Calu3 (cell line): ENCODE results near the gene ACSL6. TPM values are rescaled to one million over a fixed set of nuclear protein-coding genes. Genes with fewer than 3 reads are reported as not detected.

ENCODE experiments used
- BruUV-seq: library from RNA; stranded (reverse); fragments of 400-500 nt; replicated peaks from 2 replicates; lab custom pipeline; 2021; lab: Mats Ljungman, UMichigan
- CTCF ChIA-PET: fragments of 300-600 bp; sonication (Branson Sonifier 250); formaldehyde crosslinking; loops from one replicate; lab custom pipeline; 2022; ENCODE audit warnings: antibody characterized with exemption; lab: Charles Lee
- DNase-seq: peaks from one replicate; pipeline ENCODE4 v3.0.0; 2022
- H3K27ac Mint-ChIP-seq: one replicate; pipeline ENCODE4 v1.8.0; 2022; ENCODE audit warnings: mixed read lengths; ENCODE audit not compliant: unreplicated experiment
- H3K27me3 Mint-ChIP-seq: one replicate; pipeline ENCODE4 v1.8.0; 2022; ENCODE audit warnings: mixed read lengths; ENCODE audit not compliant: unreplicated experiment
- H3K36me3 Mint-ChIP-seq: one replicate; pipeline ENCODE4 v1.8.0; 2022; ENCODE audit warnings: mild to moderate bottlenecking, moderate library complexity, mixed read lengths; ENCODE audit not compliant: insufficient read depth, unreplicated experiment
- H3K4me1 Mint-ChIP-seq: one replicate; pipeline ENCODE4 v1.8.0; 2022; ENCODE audit warnings: mild to moderate bottlenecking, low read depth, mixed read lengths; ENCODE audit not compliant: unreplicated experiment
- H3K4me3 Mint-ChIP-seq: one replicate; pipeline ENCODE4 v1.8.0; 2022; ENCODE audit warnings: mild to moderate bottlenecking, low read depth, moderate library complexity, mixed read lengths; ENCODE audit not compliant: unreplicated experiment
- H3K9me3 Mint-ChIP-seq: one replicate; pipeline ENCODE4 v1.8.0; 2022; ENCODE audit warnings: low read depth, mixed read lengths; ENCODE audit not compliant: unreplicated experiment
- intact Hi-C: fragments of 100-400 bp; cut with micrococcal nuclease; formaldehyde crosslinking; loops from one replicate; pipeline ENCODE4 v1.10.0; 2022; ENCODE audit not compliant: unreplicated experiment
- total RNA-seq: library from RNA; stranded (reverse); gene quantifications from 2 replicates; pipeline ENCODE4 v1.2.3, GENCODE V29; 2022
- TF ChIP-seq, protein P1 (sequence below): fragments of 200-600 bp; IDR thresholded peaks from one replicate; pipeline ENCODE4 v1.8.0; 2022; ENCODE audit warnings: antibody characterized with exemption; ENCODE audit not compliant: unreplicated experiment

ACSL6 gene
- total RNA-seq, 1 experiment from 2014 or later: 0.24 TPM

- H3K27ac Mint-ChIP-seq: no peak overlapping the region
- BruUV-seq: no TSS peak
- no peaks in the 10 kb centered on the region for H3K36me3 Mint-ChIP-seq
- intact Hi-C loops: no loop called here
- CTCF ChIA-PET: no interaction called here
- H3K9me3 Mint-ChIP-seq: peaks cover 2% of the 10 kb centered on the region
- TF ChIP-seq, protein P1, sequence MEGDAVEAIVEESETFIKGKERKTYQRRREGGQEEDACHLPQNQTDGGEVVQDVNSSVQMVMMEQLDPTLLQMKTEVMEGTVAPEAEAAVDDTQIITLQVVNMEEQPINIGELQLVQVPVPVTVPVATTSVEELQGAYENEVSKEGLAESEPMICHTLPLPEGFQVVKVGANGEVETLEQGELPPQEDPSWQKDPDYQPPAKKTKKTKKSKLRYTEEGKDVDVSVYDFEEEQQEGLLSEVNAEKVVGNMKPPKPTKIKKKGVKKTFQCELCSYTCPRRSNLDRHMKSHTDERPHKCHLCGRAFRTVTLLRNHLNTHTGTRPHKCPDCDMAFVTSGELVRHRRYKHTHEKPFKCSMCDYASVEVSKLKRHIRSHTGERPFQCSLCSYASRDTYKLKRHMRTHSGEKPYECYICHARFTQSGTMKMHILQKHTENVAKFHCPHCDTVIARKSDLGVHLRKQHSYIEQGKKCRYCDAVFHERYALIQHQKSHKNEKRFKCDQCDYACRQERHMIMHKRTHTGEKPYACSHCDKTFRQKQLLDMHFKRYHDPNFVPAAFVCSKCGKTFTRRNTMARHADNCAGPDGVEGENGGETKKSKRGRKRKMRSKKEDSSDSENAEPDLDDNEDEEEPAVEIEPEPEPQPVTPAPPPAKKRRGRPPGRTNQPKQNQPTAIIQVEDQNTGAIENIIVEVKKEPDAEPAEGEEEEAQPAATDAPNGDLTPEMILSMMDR: no peak
- peaks cover 58% of the 10 kb centered on the region for H3K27me3 Mint-ChIP-seq
- H3K4me1 Mint-ChIP-seq: no peaks in the 10 kb centered on the region
- DNase-seq: no peak
- no peak overlapping the region for H3K4me3 Mint-ChIP-seq
These were observed 25.9 kb upstream of the ACSL6 start for GRCh38 chr5:132037353-132037752.

- H3K36me3 Mint-ChIP-seq: no peaks in the 10 kb centered on the region
- intact Hi-C loops: no loop called here
- BruUV-seq: no TSS peak
- no peak for DNase-seq
- peaks cover 51% of the 10 kb centered on the region for H3K27me3 Mint-ChIP-seq
- no peaks in the 10 kb centered on the region for H3K4me1 Mint-ChIP-seq
- H3K4me3 Mint-ChIP-seq: no peak overlapping the region
- TF ChIP-seq, protein P1: no peak
- CTCF ChIA-PET: no interaction called here
- H3K9me3 Mint-ChIP-seq: peaks cover 2% of the 10 kb centered on the region
- no peak overlapping the region for H3K27ac Mint-ChIP-seq
These were observed 21.7 kb upstream of the ACSL6 start for GRCh38 chr5:132033122-132033521.

DNA sequence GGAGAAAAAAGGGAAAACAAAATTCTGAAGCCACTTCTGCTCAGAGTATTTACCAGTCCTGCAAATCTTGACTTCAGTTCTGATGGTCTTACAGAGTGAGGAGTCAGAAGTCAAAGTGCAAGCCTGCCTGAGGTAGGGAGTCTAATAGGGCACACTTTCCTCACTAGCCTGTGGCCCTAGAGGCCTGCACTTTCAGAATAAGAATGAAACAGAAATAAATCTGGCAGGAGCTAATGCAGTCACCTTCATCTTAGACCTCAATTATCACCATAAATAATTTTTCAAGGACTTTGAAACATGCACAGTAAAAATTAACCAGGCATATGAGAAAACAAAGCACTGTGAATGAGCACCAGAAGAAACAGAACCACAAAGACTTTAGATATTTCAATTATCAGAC lies 20.7 kb upstream of the ACSL6 start:
- Mint-ChIP-seq H3K9me3 (peaks cover 2% of the 10 kb centered on the region), H3K4me1 (no peaks in the 10 kb centered on the region), H3K36me3 (no peaks in the 10 kb centered on the region), H3K4me3 (no peak overlapping the region), H3K27me3 (peaks cover 54% of the 10 kb centered on the region), H3K27ac (no peak overlapping the region)
- no TSS peak for BruUV-seq
- no peak for DNase-seq
- TF ChIP-seq, protein P1: no peak
- CTCF ChIA-PET: no interaction called here
- intact Hi-C loops: no loop called here

- CTCF ChIA-PET: no interaction called here
- Mint-ChIP-seq H3K36me3 (no peaks in the 10 kb centered on the region), H3K27me3 (peaks cover 56% of the 10 kb centered on the region), H3K9me3 (peaks cover 2% of the 10 kb centered on the region), H3K4me3 (no peak overlapping the region), H3K4me1 (no peaks in the 10 kb centered on the region), H3K27ac (no peak overlapping the region)
- BruUV-seq: no TSS peak
- TF ChIP-seq, protein P1: no peak
- intact Hi-C loops: no loop called here
- DNase-seq: no peak
These were observed 19.2 kb upstream of the ACSL6 start for GRCh38 chr5:132030610-132031009.
